Heart left ventricle (tissue), 11 donors: ENCODE data around the gene SGF29. TPM values are rescaled to one million over a fixed set of nuclear protein-coding genes. Genes with fewer than 3 reads are reported as not detected.

Source experiments
- polyA plus RNA-seq, 2 donors: library from polyadenylated mRNA; stranded (reverse); fragments of 200-250 nt; gene quantifications; one replicate each; pipeline ENCODE4 v1.2.3, GENCODE V29; 2013
- total RNA-seq, 9 donors: library from RNA; depleted of rRNA in 2 of 9; stranded (reverse); fragments of >200 nt in 2 of 9; fragmentation: NEBNext Ultra II Directional in 3 of 9; extraction: Animal tissue kit (Norgen Biotek cat#: 25700) in 3 of 9; gene quantifications; one replicate each; pipeline versions ENCODE4 v1.1.0 to v1.2.4, GENCODE V29; 2016 to 2023
- donor health status: ischemic (EF 13 %, LVEDD 7.1; RV severe dilation, severe dysfunction).
- donor health status: healthy with polysubstance abuse.
- donor health status: DM: no; HTN: yes; CAD: no.
- donor health status: DM: no; HTN: no; CAD: no.
- donor health status: ischemic (EF 25% LVEDD 5.7; RV mildly dilated, moderate dysfunction).
- donor health status: healthy.
- donor health status: DM: yes; HTN: yes; CAD: no.
- donor health status: PGD.
- donor health status: nonischemic (EF 23%, LVEDD 6.1; RV moderate dilation, normal function).

SGF29 gene
- total and polyA plus RNA-seq, 11 donors: 11.1 to 27.9 (median 15.6) TPM

Other genes starting within 250 kb of the SGF29 start
- 1 to 10 TPM in 1 of 9 donors, under 1 TPM in 4, not detected in 4; 0.58 to 1.1 (median 0.72) TPM for gene NPIPB6, start 190.4 kb upstream of the SGF29 start, total RNA-seq
- under 1 TPM; 0.10 to 0.42 TPM for gene NPIPB6, start 190.4 kb upstream of the SGF29 start, polyA plus RNA-seq
- 100 to 1,000 TPM in 2 of 9 donors, 10 to 100 TPM in 4, 1 to 10 TPM in 3; 2.7 to 151 (median 43.1) TPM for gene EIF3CL, start 150.1 kb upstream of the SGF29 start, total RNA-seq
- gene EIF3CL, start 150.1 kb upstream of the SGF29 start, polyA plus RNA-seq: 10 to 100 TPM; 40.7 to 84.1 TPM
- gene NPIPB7, start 81.6 kb upstream of the SGF29 start, total RNA-seq: not detected
- gene NPIPB7, start 81.6 kb upstream of the SGF29 start, polyA plus RNA-seq: under 1 TPM in 1 of 2 donors, not detected in 1; 0.07 TPM
- 10 to 100 TPM in 8 of 9 donors, 1 to 10 TPM in 1; 9.6 to 23.9 (median 14.2) TPM for gene CLN3, start 61.8 kb upstream of the SGF29 start, total RNA-seq
- gene CLN3, start 61.8 kb upstream of the SGF29 start, polyA plus RNA-seq: 10 to 100 TPM in 1 of 2 donors, 1 to 10 TPM in 1; 8.8 to 23.4 TPM
- 1 to 10 TPM in 3 of 9 donors, under 1 TPM in 6; 0.15 to 4.7 (median 0.79) TPM for gene APOBR, start 59.3 kb upstream of the SGF29 start, total RNA-seq
- 1 to 10 TPM in 1 of 2 donors, under 1 TPM in 1; 0.50 to 1.4 TPM for gene APOBR, start 59.3 kb upstream of the SGF29 start, polyA plus RNA-seq
- gene IL27, start 47.1 kb upstream of the SGF29 start, total RNA-seq: 1 to 10 TPM in 1 of 9 donors, not detected in 8; 1.4 TPM
- under 1 TPM; 0.07 to 0.34 TPM for gene IL27, start 47.1 kb upstream of the SGF29 start, polyA plus RNA-seq
- 10 to 100 TPM in 8 of 9 donors, 1 to 10 TPM in 1; 5.7 to 43.8 (median 26.2) TPM for gene NUPR1, start 14.9 kb upstream of the SGF29 start, total RNA-seq
- gene NUPR1, start 14.9 kb upstream of the SGF29 start, polyA plus RNA-seq: 100 to 1,000 TPM in 1 of 2 donors, 10 to 100 TPM in 1; 64.9 to 103 TPM
- 1 to 10 TPM in 3 of 9 donors, under 1 TPM in 6; 0.39 to 2.4 (median 0.70) TPM for gene SULT1A2, start 43.1 kb downstream of the SGF29 start, total RNA-seq
- under 1 TPM; 0.37 to 0.80 TPM for gene SULT1A2, start 43.1 kb downstream of the SGF29 start, polyA plus RNA-seq
- 10 to 100 TPM in 8 of 9 donors, 1 to 10 TPM in 1; 8.7 to 35.9 (median 20.6) TPM for gene SULT1A1, start 56.1 kb downstream of the SGF29 start, total RNA-seq
- 10 to 100 TPM in 1 of 2 donors, 1 to 10 TPM in 1; 6.9 to 12.3 TPM for gene SULT1A1, start 56.1 kb downstream of the SGF29 start, polyA plus RNA-seq
- gene NPIPB8, start 84.1 kb downstream of the SGF29 start, total RNA-seq: 1 to 10 TPM in 1 of 9 donors, not detected in 8; 1.0 TPM
- under 1 TPM in 1 of 2 donors, not detected in 1; 0.10 TPM for gene NPIPB8, start 84.1 kb downstream of the SGF29 start, polyA plus RNA-seq
- gene EIF3C, start 157.5 kb downstream of the SGF29 start, total RNA-seq: 100 to 1,000 TPM; 168 to 667 (median 433) TPM
- 100 to 1,000 TPM; 467 to 477 TPM for gene EIF3C, start 157.5 kb downstream of the SGF29 start, polyA plus RNA-seq
- 1 to 10 TPM in 3 of 9 donors, under 1 TPM in 3, not detected in 3; 0.24 to 1.6 (median 0.89) TPM for gene NPIPB9, start 197.9 kb downstream of the SGF29 start, total RNA-seq
- 1 to 10 TPM in 1 of 2 donors, under 1 TPM in 1; 0.18 to 1.2 TPM for gene NPIPB9, start 197.9 kb downstream of the SGF29 start, polyA plus RNA-seq